ENCODE results near the gene BUD31. TPM values are rescaled to one million over a fixed set of nuclear protein-coding genes. Genes with fewer than 3 reads are reported as not detected.

The BUD31 gene
- total and polyA plus RNA-seq, 9 of the 15 experiments (the other 6 are each of a cell fraction or from before 2014, with no cell fraction given), result 105 to 342 (median 247) TPM

DNA sequence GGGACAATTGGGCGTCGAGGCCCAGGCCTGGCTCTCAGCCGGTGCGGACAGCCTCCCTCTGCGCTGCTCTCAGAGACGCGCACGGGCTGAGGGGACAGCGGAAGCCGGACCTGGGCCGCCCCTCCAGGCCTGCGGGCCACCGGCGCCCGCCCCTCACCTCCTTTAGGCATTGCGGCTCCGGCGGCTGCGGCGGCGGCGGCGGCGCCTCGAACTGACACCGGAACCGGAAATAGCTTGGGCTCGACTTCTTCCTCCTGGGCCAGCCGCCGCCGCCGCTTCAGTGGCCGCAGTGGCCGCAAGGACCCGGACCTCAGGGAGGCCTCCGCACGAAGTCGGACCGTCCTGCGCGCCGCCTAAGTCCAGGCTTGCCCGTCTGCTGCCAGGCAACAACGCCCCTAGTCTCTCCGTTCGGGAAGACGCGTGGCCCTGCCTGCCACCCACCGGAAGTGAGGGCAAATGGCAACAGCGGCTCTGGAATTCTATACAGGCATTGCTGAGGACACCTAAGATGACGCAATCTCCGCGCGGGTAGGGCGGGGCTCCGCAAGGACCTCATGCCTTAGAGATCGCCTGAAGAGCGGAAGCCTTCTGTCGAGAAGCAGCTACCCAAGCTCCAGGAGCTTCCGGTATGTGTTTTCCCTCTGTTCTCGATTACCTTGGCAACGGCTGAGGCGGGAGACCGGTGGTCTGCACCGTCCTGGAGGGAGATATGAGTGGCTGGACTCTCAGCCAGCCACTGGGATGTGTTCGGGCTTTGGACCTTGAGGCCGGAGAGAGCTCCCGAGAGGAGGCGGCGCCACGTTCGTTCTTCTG lies at the start of gene BUD31, which contains the start of gene PDAP1 (continued):
- TF ChIP-seq, protein P1, sequence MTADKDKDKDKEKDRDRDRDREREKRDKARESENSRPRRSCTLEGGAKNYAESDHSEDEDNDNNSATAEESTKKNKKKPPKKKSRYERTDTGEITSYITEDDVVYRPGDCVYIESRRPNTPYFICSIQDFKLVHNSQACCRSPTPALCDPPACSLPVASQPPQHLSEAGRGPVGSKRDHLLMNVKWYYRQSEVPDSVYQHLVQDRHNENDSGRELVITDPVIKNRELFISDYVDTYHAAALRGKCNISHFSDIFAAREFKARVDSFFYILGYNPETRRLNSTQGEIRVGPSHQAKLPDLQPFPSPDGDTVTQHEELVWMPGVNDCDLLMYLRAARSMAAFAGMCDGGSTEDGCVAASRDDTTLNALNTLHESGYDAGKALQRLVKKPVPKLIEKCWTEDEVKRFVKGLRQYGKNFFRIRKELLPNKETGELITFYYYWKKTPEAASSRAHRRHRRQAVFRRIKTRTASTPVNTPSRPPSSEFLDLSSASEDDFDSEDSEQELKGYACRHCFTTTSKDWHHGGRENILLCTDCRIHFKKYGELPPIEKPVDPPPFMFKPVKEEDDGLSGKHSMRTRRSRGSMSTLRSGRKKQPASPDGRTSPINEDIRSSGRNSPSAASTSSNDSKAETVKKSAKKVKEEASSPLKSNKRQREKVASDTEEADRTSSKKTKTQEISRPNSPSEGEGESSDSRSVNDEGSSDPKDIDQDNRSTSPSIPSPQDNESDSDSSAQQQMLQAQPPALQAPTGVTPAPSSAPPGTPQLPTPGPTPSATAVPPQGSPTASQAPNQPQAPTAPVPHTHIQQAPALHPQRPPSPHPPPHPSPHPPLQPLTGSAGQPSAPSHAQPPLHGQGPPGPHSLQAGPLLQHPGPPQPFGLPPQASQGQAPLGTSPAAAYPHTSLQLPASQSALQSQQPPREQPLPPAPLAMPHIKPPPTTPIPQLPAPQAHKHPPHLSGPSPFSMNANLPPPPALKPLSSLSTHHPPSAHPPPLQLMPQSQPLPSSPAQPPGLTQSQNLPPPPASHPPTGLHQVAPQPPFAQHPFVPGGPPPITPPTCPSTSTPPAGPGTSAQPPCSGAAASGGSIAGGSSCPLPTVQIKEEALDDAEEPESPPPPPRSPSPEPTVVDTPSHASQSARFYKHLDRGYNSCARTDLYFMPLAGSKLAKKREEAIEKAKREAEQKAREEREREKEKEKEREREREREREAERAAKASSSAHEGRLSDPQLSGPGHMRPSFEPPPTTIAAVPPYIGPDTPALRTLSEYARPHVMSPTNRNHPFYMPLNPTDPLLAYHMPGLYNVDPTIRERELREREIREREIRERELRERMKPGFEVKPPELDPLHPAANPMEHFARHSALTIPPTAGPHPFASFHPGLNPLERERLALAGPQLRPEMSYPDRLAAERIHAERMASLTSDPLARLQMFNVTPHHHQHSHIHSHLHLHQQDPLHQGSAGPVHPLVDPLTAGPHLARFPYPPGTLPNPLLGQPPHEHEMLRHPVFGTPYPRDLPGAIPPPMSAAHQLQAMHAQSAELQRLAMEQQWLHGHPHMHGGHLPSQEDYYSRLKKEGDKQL (CRISPR knock-in tag; IDR thresholded peaks at IDR 0.05; ENCODE audit: borderline replicate concordance), result no peak
- TF ChIP-seq POLR2H (tag; IDR thresholded peaks at IDR 0.05; ENCODE audit: low read depth) (peak; percentile 91), SIN3B (IDR thresholded peaks at IDR 0.05; ENCODE audit: low read depth) (peak; percentile 78; the same call in 1 of the 2 replicates), TRIM24 (IDR thresholded peaks at IDR 0.05) (peak; percentile 81 to 87; a peak in 3 of 4 replicates), SMAD3 (CRISPR knock-in tag; conservative IDR thresholded peaks at IDR 0.05) (peak; percentile 78), TCF3 (CRISPR knock-in tag; IDR thresholded peaks at IDR 0.05) (peak; percentile 54; the same call in 1 of the 2 replicates), SPI1 (IDR thresholded peaks at IDR 0.05; ENCODE audit: borderline replicate concordance, low read depth, low read length) (peak; percentile 81), ZNF780A (CRISPR knock-in tag; IDR thresholded peaks at IDR 0.05) (no peak), CEBPB (tag; IDR thresholded peaks at IDR 0.05) (peak; percentile 100), HSF4 (CRISPR knock-in tag; IDR thresholded peaks at IDR 0.05; ENCODE audit: borderline replicate concordance) (no peak)
- TF ChIP-seq, protein P2, sequence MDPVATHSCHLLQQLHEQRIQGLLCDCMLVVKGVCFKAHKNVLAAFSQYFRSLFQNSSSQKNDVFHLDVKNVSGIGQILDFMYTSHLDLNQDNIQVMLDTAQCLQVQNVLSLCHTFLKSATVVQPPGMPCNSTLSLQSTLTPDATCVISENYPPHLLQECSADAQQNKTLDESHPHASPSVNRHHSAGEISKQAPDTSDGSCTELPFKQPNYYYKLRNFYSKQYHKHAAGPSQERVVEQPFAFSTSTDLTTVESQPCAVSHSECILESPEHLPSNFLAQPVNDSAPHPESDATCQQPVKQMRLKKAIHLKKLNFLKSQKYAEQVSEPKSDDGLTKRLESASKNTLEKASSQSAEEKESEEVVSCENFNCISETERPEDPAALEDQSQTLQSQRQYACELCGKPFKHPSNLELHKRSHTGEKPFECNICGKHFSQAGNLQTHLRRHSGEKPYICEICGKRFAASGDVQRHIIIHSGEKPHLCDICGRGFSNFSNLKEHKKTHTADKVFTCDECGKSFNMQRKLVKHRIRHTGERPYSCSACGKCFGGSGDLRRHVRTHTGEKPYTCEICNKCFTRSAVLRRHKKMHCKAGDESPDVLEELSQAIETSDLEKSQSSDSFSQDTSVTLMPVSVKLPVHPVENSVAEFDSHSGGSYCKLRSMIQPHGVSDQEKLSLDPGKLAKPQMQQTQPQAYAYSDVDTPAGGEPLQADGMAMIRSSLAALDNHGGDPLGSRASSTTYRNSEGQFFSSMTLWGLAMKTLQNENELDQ (CRISPR knock-in tag; IDR thresholded peaks at IDR 0.05; ENCODE audit: borderline replicate concordance), result no peak
- TF ChIP-seq, protein P3, sequence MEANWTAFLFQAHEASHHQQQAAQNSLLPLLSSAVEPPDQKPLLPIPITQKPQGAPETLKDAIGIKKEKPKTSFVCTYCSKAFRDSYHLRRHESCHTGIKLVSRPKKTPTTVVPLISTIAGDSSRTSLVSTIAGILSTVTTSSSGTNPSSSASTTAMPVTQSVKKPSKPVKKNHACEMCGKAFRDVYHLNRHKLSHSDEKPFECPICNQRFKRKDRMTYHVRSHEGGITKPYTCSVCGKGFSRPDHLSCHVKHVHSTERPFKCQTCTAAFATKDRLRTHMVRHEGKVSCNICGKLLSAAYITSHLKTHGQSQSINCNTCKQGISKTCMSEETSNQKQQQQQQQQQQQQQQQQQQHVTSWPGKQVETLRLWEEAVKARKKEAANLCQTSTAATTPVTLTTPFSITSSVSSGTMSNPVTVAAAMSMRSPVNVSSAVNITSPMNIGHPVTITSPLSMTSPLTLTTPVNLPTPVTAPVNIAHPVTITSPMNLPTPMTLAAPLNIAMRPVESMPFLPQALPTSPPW (CRISPR knock-in tag; IDR thresholded peaks at IDR 0.05), result peak; percentile 79
- TF ChIP-seq, protein P4, sequence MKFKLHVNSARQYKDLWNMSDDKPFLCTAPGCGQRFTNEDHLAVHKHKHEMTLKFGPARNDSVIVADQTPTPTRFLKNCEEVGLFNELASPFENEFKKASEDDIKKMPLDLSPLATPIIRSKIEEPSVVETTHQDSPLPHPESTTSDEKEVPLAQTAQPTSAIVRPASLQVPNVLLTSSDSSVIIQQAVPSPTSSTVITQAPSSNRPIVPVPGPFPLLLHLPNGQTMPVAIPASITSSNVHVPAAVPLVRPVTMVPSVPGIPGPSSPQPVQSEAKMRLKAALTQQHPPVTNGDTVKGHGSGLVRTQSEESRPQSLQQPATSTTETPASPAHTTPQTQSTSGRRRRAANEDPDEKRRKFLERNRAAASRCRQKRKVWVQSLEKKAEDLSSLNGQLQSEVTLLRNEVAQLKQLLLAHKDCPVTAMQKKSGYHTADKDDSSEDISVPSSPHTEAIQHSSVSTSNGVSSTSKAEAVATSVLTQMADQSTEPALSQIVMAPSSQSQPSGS (CRISPR knock-in tag; IDR thresholded peaks at IDR 0.05), result peak; percentile 96
